Measurements from ENCODE around the gene NLRP10. TPM values are rescaled to one million over a fixed set of nuclear protein-coding genes. Genes with fewer than 3 reads are reported as not detected.

Gene NLRP10
- total RNA-seq, 1 experiment from 2014 or later = 0.20 TPM

DNA sequence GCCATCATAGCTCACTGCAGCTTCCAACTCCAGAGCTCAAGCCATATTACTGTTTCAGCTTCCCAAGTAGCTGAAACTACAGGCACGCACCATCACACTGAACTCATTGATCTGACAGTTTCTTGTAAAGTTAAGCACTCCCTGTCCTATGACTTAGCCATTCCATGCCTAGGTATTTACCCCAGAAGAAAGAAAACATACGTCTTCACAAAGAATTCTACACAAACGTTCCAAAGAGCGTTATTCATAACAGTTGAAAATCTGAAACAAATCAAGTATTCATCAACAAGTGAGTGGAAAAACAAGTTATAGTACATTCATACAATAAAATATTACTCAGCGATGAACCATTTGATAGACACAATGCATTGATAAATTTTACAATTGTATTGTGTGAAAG, 7.8 kb upstream of the NLRP10 start:
- no peak overlapping the region for H3K27ac Mint-ChIP-seq (ENCODE audit: unreplicated experiment)
- intact Hi-C loops (cut with micrococcal nuclease; ENCODE audit: unreplicated experiment) = no loop called here
- peaks cover 24% of the 10 kb centered on the region for H3K4me1 ChIP-seq
- no peaks in the 10 kb centered on the region for H3K27me3 ChIP-seq (replicated peaks; ENCODE audit: control insufficient read depth, insufficient read depth, low read length)
- ChIA-PET POLR2A (no interaction called here), CTCF (no interaction called here)
- no peak overlapping the region for H3K4me3 ChIP-seq (ENCODE audit: low read depth, low read length)
- H3K9me3 ChIP-seq = no peaks in the 10 kb centered on the region
- H3K9me3 Mint-ChIP-seq (ENCODE audit: unreplicated experiment) = peaks cover 8% of the 10 kb centered on the region
- no peak overlapping the region for H3K4me3 Mint-ChIP-seq (ENCODE audit: unreplicated experiment)
- TF ChIP-seq, protein P1, sequence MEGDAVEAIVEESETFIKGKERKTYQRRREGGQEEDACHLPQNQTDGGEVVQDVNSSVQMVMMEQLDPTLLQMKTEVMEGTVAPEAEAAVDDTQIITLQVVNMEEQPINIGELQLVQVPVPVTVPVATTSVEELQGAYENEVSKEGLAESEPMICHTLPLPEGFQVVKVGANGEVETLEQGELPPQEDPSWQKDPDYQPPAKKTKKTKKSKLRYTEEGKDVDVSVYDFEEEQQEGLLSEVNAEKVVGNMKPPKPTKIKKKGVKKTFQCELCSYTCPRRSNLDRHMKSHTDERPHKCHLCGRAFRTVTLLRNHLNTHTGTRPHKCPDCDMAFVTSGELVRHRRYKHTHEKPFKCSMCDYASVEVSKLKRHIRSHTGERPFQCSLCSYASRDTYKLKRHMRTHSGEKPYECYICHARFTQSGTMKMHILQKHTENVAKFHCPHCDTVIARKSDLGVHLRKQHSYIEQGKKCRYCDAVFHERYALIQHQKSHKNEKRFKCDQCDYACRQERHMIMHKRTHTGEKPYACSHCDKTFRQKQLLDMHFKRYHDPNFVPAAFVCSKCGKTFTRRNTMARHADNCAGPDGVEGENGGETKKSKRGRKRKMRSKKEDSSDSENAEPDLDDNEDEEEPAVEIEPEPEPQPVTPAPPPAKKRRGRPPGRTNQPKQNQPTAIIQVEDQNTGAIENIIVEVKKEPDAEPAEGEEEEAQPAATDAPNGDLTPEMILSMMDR (IDR thresholded peaks at IDR 0.05; ENCODE audit: insufficient read depth in 1 of 2, low read depth in 1 of 2, low read length in 1 of 2, severe bottlenecking in 1 of 2, unreplicated experiment in 1 of 2) = no peak
- H3K27me3 Mint-ChIP-seq (ENCODE audit: insufficient read depth, unreplicated experiment) = no peaks in the 10 kb centered on the region
- H3K4me1 Mint-ChIP-seq (ENCODE audit: low read depth, unreplicated experiment) = peaks cover 21% of the 10 kb centered on the region
- no peak for DNase-seq
- no TSS peak for BruUV-seq (replicated peaks)
- H3K36me3 ChIP-seq (ENCODE audit: control insufficient read depth, insufficient read depth, low read length) = no peaks in the 10 kb centered on the region
- H3K36me3 Mint-ChIP-seq (ENCODE audit: insufficient read depth, unreplicated experiment) = no peaks in the 10 kb centered on the region

GRCh38 chr11:7971846-7972245, 6.6 kb upstream of the NLRP10 start:
- H3K36me3 Mint-ChIP-seq (ENCODE audit: insufficient read depth, unreplicated experiment) = no peaks in the 10 kb centered on the region
- ChIA-PET POLR2A (no interaction called here), CTCF (no interaction called here)
- DNase-seq = no peak
- Histone ChIP-seq H3K4me3 (ENCODE audit: low read depth, low read length) (no peak overlapping the region), H3K36me3 (ENCODE audit: control insufficient read depth, insufficient read depth, low read length) (no peaks in the 10 kb centered on the region), H3K27me3 (replicated peaks; ENCODE audit: control insufficient read depth, insufficient read depth, low read length) (no peaks in the 10 kb centered on the region), H3K4me1 (peaks cover 24% of the 10 kb centered on the region), H3K9me3 (no peaks in the 10 kb centered on the region)
- no peak overlapping the region for H3K27ac Mint-ChIP-seq (ENCODE audit: unreplicated experiment)
- no peaks in the 10 kb centered on the region for H3K27me3 Mint-ChIP-seq (ENCODE audit: insufficient read depth, unreplicated experiment)
- H3K9me3 Mint-ChIP-seq (ENCODE audit: unreplicated experiment) = no peaks in the 10 kb centered on the region
- intact Hi-C loops (cut with micrococcal nuclease; ENCODE audit: unreplicated experiment) = no loop called here
- H3K4me3 Mint-ChIP-seq (ENCODE audit: unreplicated experiment) = no peak overlapping the region
- no TSS peak for BruUV-seq (replicated peaks)
- TF ChIP-seq, protein P1 (IDR thresholded peaks at IDR 0.05; ENCODE audit: insufficient read depth in 1 of 2, low read depth in 1 of 2, low read length in 1 of 2, severe bottlenecking in 1 of 2, unreplicated experiment in 1 of 2) = no peak
- peaks cover 25% of the 10 kb centered on the region for H3K4me1 Mint-ChIP-seq (ENCODE audit: low read depth, unreplicated experiment)

DNA sequence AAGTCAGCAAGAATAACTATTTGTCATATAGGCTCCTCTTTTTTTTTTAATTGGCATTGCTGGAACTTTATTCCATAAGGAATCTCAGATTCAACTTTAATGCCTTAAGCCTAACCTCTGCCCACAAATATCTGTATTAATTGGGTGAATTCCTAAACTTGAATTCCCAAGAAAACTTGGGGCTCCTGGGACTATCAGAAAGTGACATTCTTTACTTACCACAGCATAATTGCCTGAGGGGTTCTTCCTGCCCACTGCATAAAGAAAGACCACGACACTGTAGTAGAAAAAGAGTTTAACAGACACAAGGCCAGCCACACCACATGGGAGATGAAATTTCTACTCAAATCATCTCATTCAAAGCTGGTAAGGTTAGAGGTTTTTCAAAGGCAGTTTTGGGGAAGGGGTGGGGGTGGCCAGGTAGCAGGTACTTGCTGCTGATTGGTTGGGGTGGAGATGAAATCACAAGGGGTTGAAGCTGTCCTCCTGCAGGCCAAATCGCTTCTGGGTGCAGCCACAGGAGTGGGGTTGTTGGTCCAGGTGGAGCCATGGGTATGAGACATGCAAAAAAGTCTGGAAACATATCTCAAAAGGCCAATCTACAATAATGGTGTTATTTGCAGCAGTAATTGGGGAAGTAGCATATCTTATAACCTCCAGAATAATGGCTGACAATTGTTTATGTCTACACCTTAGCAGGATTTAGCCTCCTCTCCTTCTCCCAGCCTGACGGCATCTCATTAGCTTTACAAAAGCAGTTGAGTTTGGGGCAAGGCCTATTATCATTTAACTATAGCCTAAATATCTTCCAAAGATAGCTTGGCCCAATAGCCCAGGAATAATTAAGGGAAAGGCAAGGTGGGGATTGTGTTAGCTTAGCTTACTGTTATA, 4.8 kb upstream of the NLRP10 start:
- intact Hi-C loops (cut with micrococcal nuclease; ENCODE audit: unreplicated experiment) = no loop called here
- Mint-ChIP-seq H3K36me3 (ENCODE audit: insufficient read depth, unreplicated experiment) (no peaks in the 10 kb centered on the region), H3K4me1 (ENCODE audit: low read depth, unreplicated experiment) (peaks cover 28% of the 10 kb centered on the region), H3K4me3 (ENCODE audit: unreplicated experiment) (no peak overlapping the region), H3K27me3 (ENCODE audit: insufficient read depth, unreplicated experiment) (no peaks in the 10 kb centered on the region), H3K27ac (ENCODE audit: unreplicated experiment) (no peak overlapping the region), H3K9me3 (ENCODE audit: unreplicated experiment) (no peaks in the 10 kb centered on the region)
- TF ChIP-seq, protein P1 (IDR thresholded peaks at IDR 0.05; ENCODE audit: insufficient read depth in 1 of 2, low read depth in 1 of 2, low read length in 1 of 2, severe bottlenecking in 1 of 2, unreplicated experiment in 1 of 2) = no peak
- H3K27me3 ChIP-seq (replicated peaks; ENCODE audit: control insufficient read depth, insufficient read depth, low read length) = no peaks in the 10 kb centered on the region
- POLR2A ChIA-PET = no interaction called here
- no peaks in the 10 kb centered on the region for H3K9me3 ChIP-seq
- no TSS peak for BruUV-seq (replicated peaks)
- no peak overlapping the region for H3K4me3 ChIP-seq (ENCODE audit: low read depth, low read length)
- H3K36me3 ChIP-seq (ENCODE audit: control insufficient read depth, insufficient read depth, low read length) = no peaks in the 10 kb centered on the region
- CTCF ChIA-PET = no interaction called here
- no peak for DNase-seq
- H3K4me1 ChIP-seq = peaks cover 24% of the 10 kb centered on the region

All from Caco-2 (cell line).